K562 (cell line): ENCODE results near the gene UAP1. TPM values are rescaled to one million over a fixed set of nuclear protein-coding genes. Genes with fewer than 3 reads are reported as not detected.

ENCODE experiments used
- ATF7 ChIP-seq: fragments of 450-650 bp; IDR thresholded peaks from 2 replicates; pipeline ENCODE4 v1.7.1; 2014; ENCODE audit warnings: mild to moderate bottlenecking, moderate library complexity
- CCNT2 ChIP-seq: IDR thresholded peaks from 2 replicates; pipeline ENCODE4 v1.6.1; 2011; ENCODE audit warnings: borderline replicate concordance, low read depth, mild to moderate bottlenecking, moderate library complexity, mixed read lengths, low read length; ENCODE audit not compliant: insufficient read length; ENCODE audit errors: extremely low read depth
- E2F3 ChIP-seq: fragments of 250-450 bp; sonication (Bioruptor Pico); IDR thresholded peaks from 2 replicates; pipeline ENCODE4 v1.4.0; 2020; ENCODE audit warnings: mild to moderate bottlenecking
- EGR1 ChIP-seq: fragments of 450-650 bp; conservative IDR thresholded peaks from 2 replicates; pipeline ENCODE4 v1.6.1; 2017; ENCODE audit warnings: mild to moderate bottlenecking
- GTF2B ChIP-seq: IDR thresholded peaks from 2 replicates; pipeline ENCODE4 v1.6.1; 2011; ENCODE audit not compliant: insufficient read length; ENCODE audit errors: extremely low read depth
- MEIS2 ChIP-seq: fragments of 450-650 bp; IDR thresholded peaks from 2 replicates; pipeline ENCODE4 v1.6.1; 2014; ENCODE audit warnings: mild to moderate bottlenecking; ENCODE audit not compliant: partially characterized antibody
- NRF1 ChIP-seq, 2 experiments: fragments of 450-650 bp; IDR thresholded peaks in 1 of 2; conservative IDR thresholded peaks in 1 of 2; 2 replicates each; pipeline ENCODE4 v1.6.1; 2014; ENCODE audit warnings: mild to moderate bottlenecking in 2 of 2
- PRPF4 ChIP-seq: fragments of 200-400 bp; formaldehyde crosslinking; IDR thresholded peaks from one replicate; pipeline ENCODE4 v1.6.1; 2017; ENCODE audit warnings: low read length, low read depth, mild to moderate bottlenecking; ENCODE audit not compliant: insufficient read depth, poor library complexity, severe bottlenecking
- SMAD4 ChIP-seq: fragments of 250-450 bp; sonication (Bioruptor Pico); conservative IDR thresholded peaks from 2 replicates; pipeline ENCODE4 v1.8.0; 2021; ENCODE audit warnings: inconsistent platforms, mild to moderate bottlenecking, moderate library complexity
- TBL1XR1 ChIP-seq, 2 experiments: IDR thresholded peaks; 2 replicates each; pipeline ENCODE4 v1.6.1; 2012; ENCODE audit warnings: improper control_type of control experiment in 2 of 2, low read length in 2 of 2, mild to moderate bottlenecking in 1 of 2
- TEAD4 ChIP-seq, 2 experiments: sonication (generic) in 1 of 2; formaldehyde crosslinking in 1 of 2; IDR thresholded peaks; 2 replicates each; pipeline versions ENCODE4 v1.6.1 to v1.8.0; 2012 to 2022; ENCODE audit warnings: borderline replicate concordance in 1 of 2, inconsistent platforms in 1 of 2, low read length in 1 of 2, mild to moderate bottlenecking in 1 of 2, missing genetic modification reagents in 1 of 2
- TFAP4 ChIP-seq: sonication (generic); formaldehyde crosslinking; IDR thresholded peaks from 2 replicates; pipeline ENCODE4 v1.8.0; 2022; ENCODE audit warnings: missing genetic modification reagents, mild to moderate bottlenecking, moderate library complexity, borderline replicate concordance
- ZNF395 ChIP-seq: fragments of 200-800 bp; sonication (Bioruptor generic); IDR thresholded peaks from 2 replicates; pipeline ENCODE4 v1.6.1; 2017; ENCODE audit warnings: missing genetic modification characterization, missing compliant biosample characterization
- polyA plus RNA-seq, 8 experiments: library from polyadenylated mRNA; depleted of rRNA in 4 of 8; stranded (reverse) in 5 of 8; unstranded in 3 of 8; fragments of >200 nt; fragmentation: Nextera tagmentation in 2 of 8; fragmentation: Illumina TruSeq in 1 of 8; extraction: Ambion mirVana in 2 of 8; extraction: Trizol in 1 of 8; gene quantifications; 2 replicates each; pipeline versions ENCODE4 v1.2.1 to v1.2.3, GENCODE V29; 2011 to 2014; ENCODE audit warnings: inconsistent platforms in 1 of 8, missing spikeins in 1 of 8
- total RNA-seq, 7 experiments: library from RNA; depleted of rRNA in 6 of 7; stranded (reverse); fragments of >200 nt in 6 of 7; fragmentation: Illumina TruSeq in 2 of 7; extraction: Trizol in 2 of 7; gene quantifications; 2 replicates each; pipeline versions ENCODE4 v1.2.1 to v1.2.3, GENCODE V29; 2011 to 2021; ENCODE audit warnings: low replicate concordance in 1 of 7
- TF ChIP-seq, protein P1 (sequence below): fragments of 250-450 bp; sonication (Bioruptor Pico); IDR thresholded peaks from 2 replicates; pipeline ENCODE4 v1.9.0; 2021; ENCODE audit warnings: mild to moderate bottlenecking, inconsistent platforms
- TF ChIP-seq, protein P2 (sequence below): sonication (generic); formaldehyde crosslinking; IDR thresholded peaks from 2 replicates; pipeline ENCODE4 v1.8.1; 2023; ENCODE audit warnings: mild to moderate bottlenecking, missing genetic modification reagents

The UAP1 gene
- total and polyA plus RNA-seq, 9 of the 15 experiments (the other 6 are each of a cell fraction or from before 2014, with no cell fraction given) = 182 to 317 (median 213) TPM

DNA sequence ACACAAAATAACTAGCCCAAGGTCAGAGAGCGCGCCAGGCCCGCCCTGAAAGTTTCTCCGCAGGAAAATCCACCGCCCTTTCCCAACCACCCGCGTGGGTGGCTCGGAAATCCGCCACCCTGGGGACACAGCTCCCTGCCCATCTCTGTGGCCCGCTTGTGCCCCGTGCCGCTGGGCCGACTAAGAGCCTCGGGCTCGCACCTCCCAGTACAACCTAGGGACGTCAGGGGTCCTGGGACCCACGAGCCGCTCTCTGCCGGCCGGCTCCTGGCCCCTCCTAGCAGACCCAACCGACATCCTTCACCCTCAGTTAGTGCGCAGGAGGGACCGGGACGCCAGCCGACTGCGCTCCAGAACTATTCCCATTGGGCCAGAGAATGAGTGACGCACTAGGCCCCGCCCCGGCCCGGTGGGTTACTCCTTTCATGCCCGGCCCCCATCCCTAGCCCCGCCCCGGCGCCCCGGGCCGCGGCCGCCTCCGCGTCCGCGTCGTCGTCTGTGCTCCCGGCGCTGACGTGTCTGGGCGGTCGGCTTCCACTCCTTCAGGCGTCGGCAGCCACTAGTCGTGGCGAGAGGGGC lies 396 bp upstream of the UAP1 start (continued):
- TF ChIP-seq TEAD4 (IDR thresholded peaks at IDR 0.05; ENCODE audit: low read length) = peak; percentile 3; the same call in 1 of the 2 replicates
- TF ChIP-seq TEAD4 (CRISPR knock-in tag; IDR thresholded peaks at IDR 0.05; ENCODE audit: borderline replicate concordance) = no peak
- TF ChIP-seq, protein P1, sequence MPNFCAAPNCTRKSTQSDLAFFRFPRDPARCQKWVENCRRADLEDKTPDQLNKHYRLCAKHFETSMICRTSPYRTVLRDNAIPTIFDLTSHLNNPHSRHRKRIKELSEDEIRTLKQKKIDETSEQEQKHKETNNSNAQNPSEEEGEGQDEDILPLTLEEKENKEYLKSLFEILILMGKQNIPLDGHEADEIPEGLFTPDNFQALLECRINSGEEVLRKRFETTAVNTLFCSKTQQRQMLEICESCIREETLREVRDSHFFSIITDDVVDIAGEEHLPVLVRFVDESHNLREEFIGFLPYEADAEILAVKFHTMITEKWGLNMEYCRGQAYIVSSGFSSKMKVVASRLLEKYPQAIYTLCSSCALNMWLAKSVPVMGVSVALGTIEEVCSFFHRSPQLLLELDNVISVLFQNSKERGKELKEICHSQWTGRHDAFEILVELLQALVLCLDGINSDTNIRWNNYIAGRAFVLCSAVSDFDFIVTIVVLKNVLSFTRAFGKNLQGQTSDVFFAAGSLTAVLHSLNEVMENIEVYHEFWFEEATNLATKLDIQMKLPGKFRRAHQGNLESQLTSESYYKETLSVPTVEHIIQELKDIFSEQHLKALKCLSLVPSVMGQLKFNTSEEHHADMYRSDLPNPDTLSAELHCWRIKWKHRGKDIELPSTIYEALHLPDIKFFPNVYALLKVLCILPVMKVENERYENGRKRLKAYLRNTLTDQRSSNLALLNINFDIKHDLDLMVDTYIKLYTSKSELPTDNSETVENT (CRISPR knock-in tag) = peak; percentile 64; the same call in 1 of the 2 replicates
- peak; percentile 87 for TF ChIP-seq EGR1
- peak in 1 of 2 experiments; percentile 55; a peak in 1 of 4 replicates for TF ChIP-seq TBL1XR1 (IDR thresholded peaks at IDR 0.05; ENCODE audit: low read length in 2 of 2)
- TF ChIP-seq MEIS2 = peak; percentile 45
- TF ChIP-seq PRPF4 = no peak
- peak; percentile 71; the same call in 1 of the 2 replicates for TF ChIP-seq ZNF395 (CRISPR knock-in tag)
- peak; percentile 97 for TF ChIP-seq SMAD4 (CRISPR knock-in tag)
- peak; percentile 92 to 93 for TF ChIP-seq NRF1 (conservative IDR thresholded peaks at IDR 0.05 in 1 of 2, IDR thresholded peaks at IDR 0.05 in 1 of 2)
- 0 out of 2 replicates have a peak, but pooled peaks have one; percentile 28 for TF ChIP-seq TFAP4 (CRISPR knock-in tag)
- no peak for TF ChIP-seq GTF2B
- peak; percentile 65; the same call in 1 of the 2 replicates for TF ChIP-seq E2F3 (CRISPR knock-in tag)
- TF ChIP-seq CCNT2 = peak; percentile 88
- TF ChIP-seq, protein P2, sequence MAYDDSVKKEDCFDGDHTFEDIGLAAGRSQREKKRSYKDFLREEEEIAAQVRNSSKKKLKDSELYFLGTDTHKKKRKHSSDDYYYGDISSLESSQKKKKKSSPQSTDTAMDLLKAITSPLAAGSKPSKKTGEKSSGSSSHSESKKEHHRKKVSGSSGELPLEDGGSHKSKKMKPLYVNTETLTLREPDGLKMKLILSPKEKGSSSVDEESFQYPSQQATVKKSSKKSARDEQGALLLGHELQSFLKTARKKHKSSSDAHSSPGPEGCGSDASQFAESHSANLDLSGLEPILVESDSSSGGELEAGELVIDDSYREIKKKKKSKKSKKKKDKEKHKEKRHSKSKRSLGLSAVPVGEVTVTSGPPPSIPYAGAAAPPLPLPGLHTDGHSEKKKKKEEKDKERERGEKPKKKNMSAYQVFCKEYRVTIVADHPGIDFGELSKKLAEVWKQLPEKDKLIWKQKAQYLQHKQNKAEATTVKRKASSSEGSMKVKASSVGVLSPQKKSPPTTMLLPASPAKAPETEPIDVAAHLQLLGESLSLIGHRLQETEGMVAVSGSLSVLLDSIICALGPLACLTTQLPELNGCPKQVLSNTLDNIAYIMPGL (CRISPR knock-in tag) = no peak
- TF ChIP-seq ATF7 = peak; percentile 71
